Activated CD4-positive, CD25-positive, alpha-beta regulatory T cell treated with anti-CD3 and anti-CD28 coated beads, Interleukin-2, amount 50 U/mL, for 24 hours (primary cell): ENCODE data around the gene SUZ12.
"Not testable (repeated sequence)": the region's sequence is repeated elsewhere in the genome, so short reads cannot be mapped to it uniquely, and the experiment has no call there.

Experiments
- ATAC-seq, 2 donors: fragments of 150-1000 bp; cut with Tn5 transposase; one replicate each; pipeline ENCODE4 v1.10.0; 2021; ENCODE audit warnings: mild to moderate bottlenecking in 1 of 2, moderate library complexity in 1 of 2

The SUZ12 gene

GRCh38 chr17:31964131-31964530 lies 27.3 kb downstream of the SUZ12 start:
- ATAC-seq: not testable (repeated sequence)

GRCh38 chr17:31967648-31968047 lies 30.8 kb downstream of the SUZ12 start:
- no peak for ATAC-seq

- not testable (repeated sequence) for ATAC-seq
These were observed 33.6 kb downstream of the SUZ12 start for GRCh38 chr17:31970416-31970815.

- ATAC-seq: peak in 1 of 2 donors; percentile 24
These were observed 37.7 kb downstream of the SUZ12 start for GRCh38 chr17:31974269-31975071.

GRCh38 chr17:31975391-31975790 lies 38.6 kb downstream of the SUZ12 start:
- not testable (repeated sequence) for ATAC-seq

- not testable (repeated sequence) for ATAC-seq
These were observed 55.0 kb downstream of the SUZ12 start for GRCh38 chr17:31991821-31992220.

GRCh38 chr17:31997005-31997404 lies 60.2 kb downstream of the SUZ12 start:
- ATAC-seq: no peak

GRCh38 chr17:32006957-32007462 lies 70.2 kb downstream of the SUZ12 start, which contains the start of gene LRRC37B:
Gene LRRC37B (plus strand): TSS chr17:32007383. CDS start chr17:32021393, 14,010 bp downstream.
- ATAC-seq: peak; percentile 93 to 95

- peak; percentile 46 to 55 for ATAC-seq
These were observed 70.9 kb downstream of the SUZ12 start for GRCh38 chr17:32007463-32008298.

GRCh38 chr17:32009262-32009542 lies 72.4 kb downstream of the SUZ12 start:
- ATAC-seq: no peak

- no peak for ATAC-seq
These were observed 73.3 kb downstream of the SUZ12 start for GRCh38 chr17:32010114-32010513.

- no peak for ATAC-seq
These were observed 78.6 kb downstream of the SUZ12 start for GRCh38 chr17:32015245-32016013.

GRCh38 chr17:32016231-32016630 lies 79.4 kb downstream of the SUZ12 start:
- no peak for ATAC-seq

- no peak for ATAC-seq
These were observed 82.4 kb downstream of the SUZ12 start for GRCh38 chr17:32019228-32019627.

GRCh38 chr17:32020943-32021614 lies 84.3 kb downstream of the SUZ12 start:
- ATAC-seq: no peak

- no peak for ATAC-seq
These were observed 84.8 kb downstream of the SUZ12 start for GRCh38 chr17:32021615-32021955.

GRCh38 chr17:32022554-32022953 lies 85.7 kb downstream of the SUZ12 start:
- ATAC-seq: not testable (repeated sequence)

GRCh38 chr17:32027271-32027670 lies 90.5 kb downstream of the SUZ12 start:
- ATAC-seq: not testable (repeated sequence)

- ATAC-seq: no peak
These were observed 96.4 kb downstream of the SUZ12 start for GRCh38 chr17:32033223-32033622.

GRCh38 chr17:32033812-32034211 lies 97.0 kb downstream of the SUZ12 start:
- not testable (repeated sequence) for ATAC-seq

GRCh38 chr17:32040246-32040645 lies 103.4 kb downstream of the SUZ12 start:
- not testable (repeated sequence) for ATAC-seq

- ATAC-seq: not testable (repeated sequence)
These were observed 104.6 kb downstream of the SUZ12 start for GRCh38 chr17:32041306-32041875.
